Inflammatory macrophage treated with lipopolysaccharide for 4 hours (primary cell): ENCODE measurements around the gene NLRP12.
"Not testable (repeated sequence)": the region's sequence is repeated elsewhere in the genome, so short reads cannot be mapped to it uniquely, and the experiment has no call there.

ENCODE experiments used
- DNase-seq: peaks from one replicate; pipeline ENCODE4 v3.0.0-alpha.2; 2020

Gene NLRP12

GRCh38 chr19:53824134-53824611 lies at the start of gene NLRP12:
Gene NLRP12, minus strand, starts transcription at chr19:53824314. Its CDS starts 140 bp downstream, at chr19:53824174.
- DNase-seq: peak; percentile 98

- DNase-seq: no peak
Measured at GRCh38 chr19:53872762-53873161, 48.6 kb upstream of the NLRP12 start.

GRCh38 chr19:53871454-53871853 lies 47.3 kb upstream of the NLRP12 start:
- peak; percentile 74 for DNase-seq

- peak; percentile 83 for DNase-seq
Measured at GRCh38 chr19:53870485-53870844, 46.4 kb upstream of the NLRP12 start.

- DNase-seq: not testable (repeated sequence)
Measured at GRCh38 chr19:53869805-53870484, 45.8 kb upstream of the NLRP12 start.

GRCh38 chr19:53868892-53869804 lies 45.0 kb upstream of the NLRP12 start:
- DNase-seq: peak; percentile 92

GRCh38 chr19:53868091-53868891 lies 44.2 kb upstream of the NLRP12 start:
- peak; percentile 80 for DNase-seq

GRCh38 chr19:53867225-53868090 lies 43.3 kb upstream of the NLRP12 start, which contains the start of gene MYADM:
Gene MYADM, plus strand, starts transcription at chr19:53867883. Its CDS starts 5,647 bp downstream, at chr19:53873530.
- DNase-seq: peak; percentile 98

- DNase-seq: no peak
Measured at GRCh38 chr19:53866865-53867224, 42.7 kb upstream of the NLRP12 start.

GRCh38 chr19:53865918-53866864 lies 42.1 kb upstream of the NLRP12 start:
- DNase-seq: peak; percentile 68

GRCh38 chr19:53865523-53865917 lies 41.4 kb upstream of the NLRP12 start:
- no peak for DNase-seq

- DNase-seq: no peak
Measured at GRCh38 chr19:53864308-53864836, 40.3 kb upstream of the NLRP12 start.

GRCh38 chr19:53853707-53854106 lies 29.6 kb upstream of the NLRP12 start:
- no peak for DNase-seq

- DNase-seq: peak; percentile 87
Measured at GRCh38 chr19:53849237-53849676, 25.1 kb upstream of the NLRP12 start.

GRCh38 chr19:53847555-53847954 lies 23.4 kb upstream of the NLRP12 start:
- DNase-seq: no peak

GRCh38 chr19:53844849-53845246 lies 20.7 kb upstream of the NLRP12 start:
- DNase-seq: peak; percentile 91

GRCh38 chr19:53840914-53841313 lies 16.8 kb upstream of the NLRP12 start:
- DNase-seq: peak; percentile 76

- DNase-seq: not testable (repeated sequence)
Measured at GRCh38 chr19:53840241-53840640, 16.1 kb upstream of the NLRP12 start.

GRCh38 chr19:53838446-53838845 lies 14.3 kb upstream of the NLRP12 start:
- DNase-seq: not testable (repeated sequence)

GRCh38 chr19:53832861-53833260 lies 8.7 kb upstream of the NLRP12 start:
- not testable (repeated sequence) for DNase-seq
